RWPE2 (cell line): Measurements from ENCODE around the gene PXDN.

ENCODE experiments used
- ATAC-seq: fragments of 200-7000 bp; cut with Tn5 transposase; 3 replicates; pipeline ENCODE4 v1.9.1; 2021; ENCODE audit warnings: low read depth
- DNase-seq: peaks from one replicate; pipeline ENCODE4 v3.0.0-alpha.2; 2020; ENCODE audit warnings: low spot score
- H3K27ac ChIP-seq: fragments of 450-650 bp; 2 replicates; pipeline ENCODE4 v1.5.1; 2017; ENCODE audit warnings: mild to moderate bottlenecking; ENCODE audit not compliant: poor library complexity, severe bottlenecking
- H3K27me3 ChIP-seq: fragments of 250-450 bp; sonication (Bioruptor Pico); 2 replicates; pipeline ENCODE4 v1.5.1; 2021; ENCODE audit warnings: mild to moderate bottlenecking, moderate library complexity; ENCODE audit not compliant: insufficient read depth, poor library complexity, severe bottlenecking
- H3K36me3 ChIP-seq: fragments of 250-450 bp; sonication (Bioruptor Pico); 2 replicates; pipeline ENCODE4 v1.5.1; 2020; ENCODE audit warnings: low read depth, mild to moderate bottlenecking, moderate library complexity
- H3K4me1 ChIP-seq: fragments of 250-450 bp; sonication (Bioruptor Pico); 2 replicates; pipeline ENCODE4 v1.5.1; 2021; ENCODE audit warnings: mild to moderate bottlenecking, moderate library complexity; ENCODE audit not compliant: insufficient read depth, poor library complexity, severe bottlenecking
- H3K4me3 ChIP-seq: fragments of 250-450 bp; sonication (Bioruptor Pico); 2 replicates; pipeline ENCODE4 v1.5.1; 2021; ENCODE audit warnings: mild to moderate bottlenecking, moderate library complexity; ENCODE audit not compliant: severe bottlenecking
- H3K9me3 ChIP-seq: fragments of 250-450 bp; sonication (Bioruptor Pico); 2 replicates; pipeline ENCODE4 v1.5.1; 2021; ENCODE audit warnings: mild to moderate bottlenecking, moderate library complexity; ENCODE audit not compliant: severe bottlenecking
- CTCF ChIP-seq: fragments of 450-650 bp; IDR thresholded peaks from one replicate; pipeline ENCODE4 v1.5.1; 2017; ENCODE audit warnings: mild to moderate bottlenecking, moderate library complexity; ENCODE audit not compliant: poor library complexity, severe bottlenecking

The PXDN gene

GRCh38 chr2:1659951-1660565 lies 84.3 kb downstream of the PXDN start:
- H3K27ac ChIP-seq: no peak overlapping the region
- no peaks in the 10 kb centered on the region for H3K4me1 ChIP-seq
- peaks cover 67% of the 10 kb centered on the region for H3K36me3 ChIP-seq
- no peaks in the 10 kb centered on the region for H3K27me3 ChIP-seq
- H3K4me3 ChIP-seq: no peak overlapping the region
- ATAC-seq: no peak
- DNase-seq: no peak
- no peak for TF ChIP-seq CTCF
- no peaks in the 10 kb centered on the region for H3K9me3 ChIP-seq

DNA sequence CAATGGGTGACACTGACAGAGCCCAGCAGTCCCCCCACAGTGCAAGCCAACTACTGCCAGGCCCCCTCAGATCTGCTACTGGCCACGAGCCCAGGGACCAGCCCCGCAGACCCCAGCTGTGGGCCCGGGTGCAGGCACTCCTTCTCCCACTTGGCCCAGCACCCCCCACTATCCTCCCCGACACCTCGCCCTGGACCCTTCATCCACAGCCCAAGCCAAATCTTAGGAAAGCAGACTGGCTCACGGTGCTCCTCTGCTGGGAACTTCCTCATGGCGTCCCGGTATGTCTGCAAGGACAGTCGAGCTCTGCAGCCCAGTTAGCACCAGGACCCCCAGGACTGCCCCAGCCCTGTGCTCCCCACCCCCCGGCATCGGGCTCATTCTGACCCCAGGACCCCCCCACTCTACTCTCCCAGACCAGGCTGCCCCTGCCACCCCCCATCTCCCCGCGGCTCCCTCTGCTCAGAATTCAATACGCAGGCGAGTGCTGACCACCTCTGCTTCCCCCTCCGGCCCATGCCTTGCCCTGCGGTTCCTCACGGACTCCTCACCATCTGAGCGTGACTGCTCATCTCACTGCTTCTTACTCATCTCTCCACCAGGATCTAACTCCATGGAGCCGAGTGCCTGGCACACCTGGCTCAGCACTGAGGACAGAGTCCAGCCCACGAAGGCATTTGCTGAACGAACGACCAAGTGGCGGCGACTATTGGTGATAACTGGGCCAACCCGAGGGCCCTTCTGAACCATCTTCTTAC lies 85.7 kb downstream of the PXDN start:
- no peak for ATAC-seq

GRCh38 chr2:1656961-1657841 lies 87.1 kb downstream of the PXDN start:
- no peak for TF ChIP-seq CTCF
- Histone ChIP-seq H3K4me3 (no peak overlapping the region), H3K27ac (peak overlapping the region; percentile 5), H3K36me3 (peaks cover 66% of the 10 kb centered on the region), H3K4me1 (peaks cover 18% of the 10 kb centered on the region), H3K27me3 (no peaks in the 10 kb centered on the region), H3K9me3 (no peaks in the 10 kb centered on the region)
- ATAC-seq (no peak; the same call in 2 of the 3 replicates), DNase-seq (no peak)

More for the DNA sequence above, 85.7 kb downstream of the PXDN start:
- Histone ChIP-seq H3K36me3 (peaks cover 66% of the 10 kb centered on the region), H3K4me3 (no peak overlapping the region), H3K27ac (no peak overlapping the region), H3K27me3 (no peaks in the 10 kb centered on the region), H3K9me3 (no peaks in the 10 kb centered on the region), H3K4me1 (peaks cover 13% of the 10 kb centered on the region)
- no peak for DNase-seq
- TF ChIP-seq CTCF: no peak

DNA sequence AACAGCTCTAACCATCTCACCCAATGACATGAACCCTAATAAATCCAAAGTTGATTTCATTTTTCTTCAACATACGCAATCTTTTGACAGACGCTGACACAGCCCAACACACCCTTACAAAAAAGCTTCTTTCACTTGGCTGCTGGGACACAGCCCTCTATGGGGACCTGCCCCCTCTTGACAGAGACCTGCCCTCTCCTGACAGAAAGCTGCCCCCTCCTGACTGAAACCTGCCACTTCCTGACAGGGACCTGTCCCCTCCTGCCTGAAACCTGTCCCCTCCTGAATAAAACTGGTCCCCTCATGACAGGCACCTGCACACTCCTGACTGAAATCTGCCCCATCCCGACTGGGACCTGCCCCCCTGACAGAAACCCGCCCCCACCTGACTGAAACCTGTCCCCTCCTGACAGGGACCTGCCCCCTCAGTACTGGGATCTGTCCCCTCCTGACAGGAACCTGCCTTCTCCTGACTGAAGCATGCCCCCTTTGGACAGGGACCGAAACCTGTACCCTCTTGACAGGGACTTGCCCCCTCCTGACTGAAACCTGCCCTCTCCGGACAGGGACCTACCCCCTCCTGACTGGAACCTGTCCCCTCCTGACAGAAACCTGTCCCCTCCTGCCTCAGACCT lies 87.9 kb downstream of the PXDN start:
- ATAC-seq (no peak), DNase-seq (no peak)
- Histone ChIP-seq H3K36me3 (peaks cover 66% of the 10 kb centered on the region), H3K27ac (peak overlapping the region; percentile 52), H3K4me1 (peaks cover 18% of the 10 kb centered on the region), H3K27me3 (no peaks in the 10 kb centered on the region), H3K4me3 (no peak overlapping the region), H3K9me3 (no peaks in the 10 kb centered on the region)
- no peak for TF ChIP-seq CTCF
